ENCODE data around the gene C11orf58.

The C11orf58 gene

GRCh38 chr11:16769386-16769785, 30.9 kb downstream of the C11orf58 start:
- no peak for DNase-seq

- DNase-seq, result no peak
Observed at GRCh38 chr11:16770016-16770415, 31.6 kb downstream of the C11orf58 start.

GRCh38 chr11:16771350-16772140, 33.1 kb downstream of the C11orf58 start:
- no peak for DNase-seq

DNA sequence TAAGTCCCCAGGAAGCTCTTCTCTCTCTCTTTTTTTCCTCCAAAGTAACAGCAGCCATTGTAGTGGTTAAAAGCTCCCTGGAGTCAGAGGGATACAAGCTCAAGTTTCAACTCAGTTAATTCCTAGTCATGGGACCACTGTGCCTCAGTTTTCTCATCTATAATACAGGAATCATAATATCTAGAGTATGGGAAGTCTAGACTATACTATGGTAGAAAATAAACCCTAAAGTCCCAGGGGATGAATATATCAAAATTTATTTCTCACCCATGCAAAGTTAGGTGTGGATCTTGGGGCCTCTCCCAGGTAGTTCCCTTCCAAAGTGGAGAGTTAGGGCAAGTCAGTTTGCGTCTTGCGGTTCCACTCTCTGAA, 33.7 kb downstream of the C11orf58 start:
- no peak for DNase-seq

DNA sequence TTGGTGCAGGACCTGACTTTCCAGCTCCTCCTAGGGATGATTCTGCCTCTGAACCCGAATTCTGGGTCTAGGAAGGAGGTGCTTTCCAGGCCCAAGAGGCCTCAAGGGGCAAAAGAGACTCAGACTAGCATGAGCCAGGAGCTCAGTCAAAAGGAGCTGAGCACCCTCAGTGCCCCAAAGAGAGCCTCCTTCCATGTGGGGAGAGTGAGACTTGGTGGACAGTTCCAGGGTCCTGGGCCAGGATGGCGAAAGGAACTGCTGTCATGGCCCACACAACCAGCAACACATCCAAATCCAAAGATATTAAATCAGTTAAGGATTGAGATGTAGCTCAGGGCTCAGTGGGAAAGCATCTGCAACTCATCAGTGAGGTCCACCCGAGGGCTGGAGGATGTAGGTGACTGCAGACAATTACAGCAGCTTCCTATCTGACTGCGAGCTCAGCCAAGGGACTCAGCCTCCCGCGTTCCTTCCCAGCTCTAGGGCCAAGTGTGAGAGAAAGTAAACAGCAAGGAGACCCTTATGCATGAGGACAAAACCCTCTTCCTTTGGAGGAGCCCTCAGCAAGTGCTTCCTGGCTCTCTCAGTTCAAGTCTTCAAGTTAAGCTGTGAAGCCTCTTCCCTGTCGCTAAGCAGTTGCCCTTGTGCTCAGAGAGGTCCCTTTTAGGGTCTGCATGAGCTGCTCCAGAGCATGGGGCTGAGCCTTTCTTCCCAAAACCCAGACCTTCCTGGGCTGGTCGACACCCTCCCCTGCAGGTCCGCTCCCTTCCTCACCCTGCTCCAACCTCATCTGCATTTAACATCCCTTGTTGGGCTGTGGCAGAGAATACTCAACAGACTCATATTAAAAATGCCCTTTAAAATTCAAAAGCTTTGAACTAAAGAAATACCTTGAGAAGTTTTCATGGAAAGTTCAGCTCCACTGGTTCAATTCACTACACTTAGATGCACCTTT, 35.8 kb downstream of the C11orf58 start:
- DNase-seq, result no peak

- DNase-seq, result no peak
Observed at GRCh38 chr11:16774936-16775613, 36.6 kb downstream of the C11orf58 start.

DNA sequence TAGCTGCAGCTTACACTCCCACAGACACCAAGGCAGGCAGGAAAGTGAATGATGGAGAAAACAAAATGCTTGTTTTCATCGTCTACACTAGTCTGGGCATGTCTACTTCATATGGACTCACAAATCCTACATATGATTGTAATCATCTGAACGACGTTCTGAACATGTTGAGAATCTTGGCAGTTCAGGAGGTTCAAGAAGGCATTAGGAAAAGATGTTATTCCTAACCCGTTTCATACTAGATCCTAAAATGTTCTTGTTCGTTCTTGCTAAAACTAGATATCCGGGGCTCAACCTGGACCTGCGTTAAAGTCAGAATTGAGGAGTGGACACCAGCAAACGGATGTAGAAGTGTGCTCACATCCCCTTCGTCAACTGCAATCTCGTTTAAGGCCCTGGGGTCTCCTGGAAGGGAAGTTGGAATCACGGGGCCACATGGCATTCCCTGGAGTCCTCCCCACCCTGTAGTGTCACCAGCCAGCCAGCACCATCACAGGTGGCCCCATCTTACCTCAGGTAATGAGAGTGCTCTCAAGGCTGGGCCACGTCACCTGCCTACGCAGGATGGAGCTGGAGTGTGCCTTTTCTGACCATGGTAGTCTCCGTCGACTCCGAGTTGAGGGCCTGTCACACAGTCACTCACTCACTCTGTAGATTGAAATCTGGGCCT, 37.3 kb downstream of the C11orf58 start:
- no peak for DNase-seq

- no peak for DNase-seq
Observed at GRCh38 chr11:16776711-16777612, 38.5 kb downstream of the C11orf58 start.

DNA sequence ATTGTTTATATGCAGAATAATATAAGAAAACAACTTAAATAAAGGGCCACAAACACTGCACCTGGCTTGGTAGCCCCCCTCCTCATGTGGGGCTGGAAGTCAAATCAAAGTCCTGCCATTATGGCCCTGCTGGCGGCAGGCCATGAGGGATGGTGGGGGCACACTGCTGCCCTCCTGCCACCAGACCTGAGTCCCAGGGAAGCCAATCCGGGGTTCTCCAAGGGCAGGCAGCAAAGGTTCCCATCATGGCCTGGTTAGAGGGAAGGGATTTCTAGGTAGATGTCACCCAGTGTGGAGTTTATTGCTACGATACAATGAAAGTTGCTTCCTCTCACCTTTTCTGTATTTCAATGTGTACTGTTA, 39.1 kb downstream of the C11orf58 start:
- DNase-seq, result no peak

DNA sequence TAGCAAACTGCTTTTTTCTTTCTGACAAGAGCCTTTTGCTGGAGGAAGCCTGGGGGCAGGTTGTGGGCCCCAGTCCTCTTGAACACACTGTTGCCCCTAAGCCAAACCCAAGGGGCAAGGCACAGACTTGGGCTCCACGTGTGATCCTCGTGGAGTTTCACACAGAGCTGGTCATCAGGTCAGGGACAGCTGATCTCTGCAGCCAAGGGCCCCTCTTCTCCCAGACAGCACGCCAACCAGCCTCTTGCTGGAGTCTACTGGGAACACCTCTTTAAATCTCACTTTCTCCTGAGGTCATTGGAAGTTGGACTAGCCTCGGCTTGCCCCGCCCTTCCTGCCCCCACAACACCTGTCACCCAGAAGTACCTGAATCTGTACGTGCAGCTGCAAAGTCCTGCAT, 39.8 kb downstream of the C11orf58 start:
- DNase-seq, result no peak

DNA sequence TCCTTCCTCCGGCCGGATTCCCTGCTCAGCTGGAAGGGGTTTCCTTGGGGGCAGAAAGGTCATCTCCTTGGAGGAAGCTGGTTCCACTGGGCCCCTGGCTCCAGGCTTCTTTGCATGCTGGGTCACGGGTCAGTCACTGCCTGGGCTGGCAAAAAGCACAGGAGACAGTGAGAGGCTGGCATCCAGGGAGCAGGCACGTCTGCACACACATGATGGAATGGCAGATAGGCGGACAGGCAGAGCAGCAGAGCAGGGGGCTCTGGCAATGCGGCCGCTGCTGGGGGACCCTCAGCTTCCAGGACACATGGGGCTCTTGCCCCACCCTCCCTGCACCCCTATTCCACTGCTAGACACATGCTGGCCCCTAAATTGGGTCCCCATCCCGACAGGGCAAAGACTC, 40.4 kb downstream of the C11orf58 start:
- DNase-seq, result no peak

DNA sequence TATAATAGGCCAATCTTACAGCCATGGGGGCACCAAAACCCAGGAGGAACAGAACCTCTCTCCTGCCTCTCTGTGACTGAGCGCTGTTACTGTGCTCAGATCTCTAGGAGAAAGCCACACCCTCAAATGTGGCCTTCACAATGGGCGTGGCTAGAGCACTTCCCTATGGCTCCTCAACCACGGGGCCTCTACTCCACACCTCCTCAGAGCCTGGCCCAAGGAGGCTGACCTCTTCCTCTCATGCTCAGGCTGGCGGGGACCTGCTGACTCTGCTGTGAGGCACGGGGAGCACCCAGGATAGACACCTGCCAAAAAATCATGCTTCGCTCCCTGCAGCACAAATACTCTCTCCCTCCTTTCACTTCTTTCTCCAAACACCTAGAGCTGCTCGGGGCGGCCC, 41.0 kb downstream of the C11orf58 start:
- DNase-seq, result no peak

- DNase-seq, result no peak
Observed at GRCh38 chr11:16780146-16780545, 41.7 kb downstream of the C11orf58 start.

DNA sequence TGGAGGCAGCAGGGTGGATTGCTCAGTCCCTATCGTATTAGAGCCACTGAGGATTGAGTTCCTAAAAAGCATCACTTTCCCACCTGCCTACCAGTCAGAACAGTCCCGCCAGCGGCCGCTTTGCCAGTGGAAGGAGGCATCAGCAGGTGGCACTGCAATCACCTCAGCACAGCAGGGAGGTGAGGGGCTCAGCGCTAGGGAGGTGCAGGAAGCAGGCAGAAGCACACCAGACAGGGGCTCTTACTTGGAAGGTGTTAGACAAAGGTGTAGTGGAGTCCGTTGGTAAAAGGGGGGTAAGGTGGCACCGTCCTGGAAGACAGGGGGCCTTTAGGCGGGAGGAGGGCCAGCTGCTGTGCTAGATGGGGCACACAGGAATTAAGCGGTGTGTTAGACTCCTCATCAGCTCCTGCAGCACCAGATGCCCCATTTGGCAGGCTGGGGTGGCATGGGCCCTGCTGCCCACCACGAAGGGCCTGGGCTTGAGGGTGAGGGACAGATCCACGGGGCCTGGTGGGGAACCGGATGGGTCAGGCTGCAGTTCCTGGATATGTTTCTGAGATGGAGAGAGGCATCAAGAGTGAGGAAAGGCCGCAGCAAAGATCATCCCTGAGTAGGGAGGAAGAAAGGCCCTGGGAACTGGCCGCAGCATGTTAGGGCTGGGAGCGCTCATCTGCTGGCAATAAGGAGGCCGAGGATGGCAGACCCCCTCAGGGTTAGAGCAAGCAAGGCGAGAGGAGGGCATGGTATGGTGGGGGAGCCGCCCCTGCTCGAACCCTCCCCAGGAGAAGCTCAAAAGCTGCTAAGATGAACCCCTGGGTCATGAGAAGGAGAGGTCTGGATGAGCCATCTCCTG, 42.5 kb downstream of the C11orf58 start:
- no peak for DNase-seq

DNA sequence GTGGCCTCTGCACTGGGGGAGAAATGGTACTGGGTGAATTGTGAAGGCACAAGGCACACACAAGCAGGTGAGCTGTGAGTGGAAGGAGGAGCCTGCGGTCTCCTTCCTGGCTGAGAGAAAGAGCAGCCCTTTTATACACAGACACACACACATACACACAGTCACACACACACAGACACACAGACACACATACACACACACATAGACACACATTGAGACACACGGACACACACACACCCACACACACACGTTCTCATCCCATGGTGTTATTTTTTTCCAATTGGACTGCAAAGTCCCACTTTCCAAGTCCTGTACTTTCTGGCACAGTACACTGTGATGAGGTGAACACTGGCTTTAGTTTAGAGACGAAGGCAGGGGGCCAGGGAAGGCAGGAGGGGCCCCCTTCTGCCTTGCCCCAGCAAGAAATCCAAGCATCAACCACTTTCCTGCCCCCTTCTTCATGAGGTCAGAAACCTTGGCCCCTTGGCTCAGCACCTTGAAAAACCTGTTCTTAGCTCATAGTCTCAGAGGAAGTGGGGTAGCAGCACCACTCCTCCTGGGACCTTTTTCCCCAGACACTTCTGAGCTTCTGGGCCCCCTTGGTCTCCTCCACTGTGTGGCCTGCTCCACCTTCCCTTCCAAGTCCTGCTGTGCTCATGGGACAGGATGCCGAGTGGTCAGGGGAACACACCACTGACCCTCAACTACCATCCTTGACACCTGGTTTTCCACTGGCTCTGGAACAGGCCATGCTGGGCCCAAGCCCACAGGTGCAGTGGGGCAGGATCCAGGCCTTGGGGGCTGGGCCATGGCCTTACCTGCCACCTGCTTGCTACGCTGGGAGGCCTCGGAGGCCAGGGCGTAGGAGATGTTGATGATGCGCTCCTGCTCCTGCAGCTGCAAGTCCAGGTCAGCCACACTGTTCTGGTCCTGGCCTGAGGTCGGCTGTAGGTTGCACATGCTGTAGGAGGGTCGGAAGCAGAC, 43.8 kb downstream of the C11orf58 start:
- DNase-seq, result no peak

DNA sequence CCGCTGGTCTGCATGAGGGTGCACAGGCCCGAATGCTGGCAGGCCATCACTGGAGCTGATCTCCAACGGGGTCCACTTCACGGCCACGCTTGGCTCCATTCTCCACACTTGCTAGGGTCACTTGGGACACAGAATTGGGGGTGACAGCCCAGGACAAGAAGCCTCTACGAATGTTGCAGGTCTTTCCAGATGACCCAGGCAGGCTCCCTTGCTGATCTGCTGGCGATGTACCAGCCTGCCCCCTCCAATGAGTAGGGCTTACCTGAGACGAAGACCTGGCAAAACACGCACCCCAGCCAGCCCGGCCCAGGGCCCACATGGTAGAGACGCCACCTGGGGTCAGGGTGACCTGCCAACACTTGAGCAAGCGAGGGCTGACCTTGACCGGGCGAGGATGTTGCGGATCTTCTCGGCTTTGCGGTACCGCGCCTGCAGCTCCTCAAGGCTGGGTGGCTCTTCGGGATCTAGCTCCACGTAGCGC, 44.9 kb downstream of the C11orf58 start:
- DNase-seq, result no peak

DNA sequence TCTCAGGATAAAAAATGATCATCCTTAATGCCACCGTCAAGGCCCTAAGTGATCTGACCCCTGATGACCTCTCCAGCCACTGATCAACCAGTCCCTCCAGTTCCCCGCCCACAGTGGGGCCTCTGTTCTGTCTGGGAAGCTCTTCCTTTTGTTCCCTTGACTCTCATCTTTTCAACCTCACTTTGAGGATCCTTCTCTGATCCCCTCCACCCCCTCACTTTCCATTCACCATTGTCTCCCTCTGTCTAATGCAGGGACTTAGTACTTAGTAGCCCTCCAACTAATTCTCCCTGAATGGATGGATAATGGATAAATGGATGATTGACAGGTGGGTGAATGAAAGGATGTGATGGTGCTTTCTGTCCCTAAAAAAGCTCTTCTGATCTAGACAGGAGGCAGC, 45.6 kb downstream of the C11orf58 start:
- DNase-seq, result no peak

DNA sequence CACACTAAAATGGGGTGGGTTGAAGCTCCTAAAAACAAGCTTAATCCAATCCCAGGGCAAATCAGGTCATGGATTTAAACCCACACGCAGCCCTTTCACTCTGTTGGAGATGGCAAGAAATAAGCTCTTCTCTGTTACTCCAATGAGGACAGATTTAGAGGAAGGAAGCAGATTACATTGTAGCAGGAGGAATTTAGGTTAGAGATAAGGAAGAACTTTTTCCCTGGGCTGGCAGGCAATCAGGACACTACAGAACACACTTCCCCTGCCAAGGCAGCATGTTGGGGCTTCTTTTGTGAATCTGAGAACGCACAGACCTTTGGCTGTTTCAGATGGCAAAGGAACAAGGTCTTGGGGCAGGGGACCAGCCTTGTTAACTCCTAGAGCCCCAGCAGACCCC, 46.2 kb downstream of the C11orf58 start:
- DNase-seq, result no peak

- DNase-seq, result no peak
Observed at GRCh38 chr11:16785520-16786128, 47.2 kb downstream of the C11orf58 start.
